SH-SY5Y (cell line): ENCODE measurements around the gene SIGLEC9.

ENCODE experiments used
- GATA2 ChIP-seq: IDR thresholded peaks from 2 replicates; pipeline ENCODE4 v1.6.1; 2011; ENCODE audit warnings: mild to moderate bottlenecking, low read depth, low read length
- GATA3 ChIP-seq: IDR thresholded peaks from 2 replicates; pipeline ENCODE4 v1.6.1; 2011; ENCODE audit warnings: low read depth, mild to moderate bottlenecking, low read length, moderate library complexity

DNA sequence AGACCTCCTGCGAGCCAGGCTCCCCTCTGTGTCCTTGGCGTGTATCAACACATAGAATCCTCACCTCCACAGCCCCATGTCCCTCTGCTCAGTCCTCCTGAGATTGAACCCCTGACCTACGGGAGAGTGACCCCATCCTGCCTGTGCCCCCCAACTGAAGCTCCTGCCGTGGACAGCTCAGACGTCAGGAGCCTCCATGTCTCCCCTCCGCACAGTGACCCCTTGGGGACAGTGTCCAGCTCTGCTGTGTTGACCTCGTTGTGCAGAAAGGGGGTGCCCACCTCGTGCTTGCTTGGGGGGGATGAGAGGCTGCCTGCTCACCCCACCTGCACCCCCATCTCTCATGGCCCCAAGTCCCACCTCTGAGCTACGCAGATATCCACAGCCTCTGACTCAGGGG is 490 bp upstream of the SIGLEC9 start:
- TF ChIP-seq GATA3: no peak
- TF ChIP-seq GATA2: no peak
